ENCODE data around the gene EEIG1. TPM values are rescaled to one million over a fixed set of nuclear protein-coding genes. Genes with fewer than 3 reads are reported as not detected.

EEIG1 gene
- total and polyA plus RNA-seq, 9 of the 15 experiments (the other 6 are each of a cell fraction or from before 2014, with no cell fraction given), result 0.17 to 16.7 (median 3.6) TPM

GRCh38 chr9:127963041-127963358, 17.8 kb downstream of the EEIG1 start:
- Histone ChIP-seq H3K4me3 (no peak overlapping the region), H3K36me3 (ENCODE audit: control insufficient read depth, insufficient read depth, low read length) (no peaks in the 10 kb centered on the region), H4K20me1 (replicated peaks; ENCODE audit: control insufficient read depth, insufficient read depth, low read length) (peaks cover 4% of the 10 kb centered on the region; the same call in 1 of the 2 replicates), H3K27ac (ENCODE audit: extremely low read depth, low read depth, low read length) (no peak overlapping the region), H3K9me1 (ENCODE audit: control insufficient read depth, insufficient read depth, low read length) (no peaks in the 10 kb centered on the region), H3K27me3 (ENCODE audit: control insufficient read depth in 2 of 2, insufficient read depth in 2 of 2, low read length in 2 of 2) (no peaks in the 10 kb centered on the region), H3K4me2 (ENCODE audit: insufficient read depth, low read length) (no peak overlapping the region), H3K9me3 (replicated peaks; ENCODE audit: control insufficient read depth, insufficient read depth, low read depth, low read length) (no peaks in the 10 kb centered on the region), H3K9ac (ENCODE audit: insufficient read depth in 1 of 2, low read depth in 2 of 2, low read length in 2 of 2) (peak overlapping the region in 1 of 2 experiments; percentile 48; a peak in 1 of 4 replicates), H3K79me2 (ENCODE audit: control insufficient read depth, insufficient read depth, low read length) (peaks cover 70% of the 10 kb centered on the region), H3K4me1 (replicated peaks in 1 of 2; ENCODE audit: control insufficient read depth in 2 of 2, insufficient read depth in 2 of 2, low read length in 2 of 2) (peaks cover 36 to 65% of the 10 kb centered on the region in 2 experiments), H2AFZ (ENCODE audit: low read depth, low read length) (no peak overlapping the region)
- DNase-seq (ENCODE audit: extremely low read depth in 1 of 4, low spot score in 3 of 4) (no peak), ATAC-seq (no peak), FAIRE-seq (no peak)
- 82% methylated on average over 3 of the region's 3 CpGs for WGBS (ENCODE audit: insufficient coverage, low coverage, missing lambda C conversion rate)
- intact Hi-C loops (cut with micrococcal nuclease) (no loop called here), in situ Hi-C loops (cut with MboI) (loop anchor here (10.0 kb wide), 1 partner anchor 72 kb away; no protein-coding TSS in a partner anchor)
- ChIA-PET POLR2A (interaction anchor here (0.6 to 3.6 kb wide), 4 partner anchors 8 to 138 kb away, joined by 3 to 18 read pairs (median 3); no protein-coding TSS in a partner anchor), CTCF (ENCODE audit: low intra/inter-chr PET ratio) (no interaction called here)
- no TSS peak for BruUV-seq (replicated peaks)
- peak; percentile 50 for TF ChIP-seq MEIS2 (IDR thresholded peaks at IDR 0.05; ENCODE audit: partially characterized antibody)
- no peak for TF ChIP-seq ZNF785 (CRISPR knock-in tag; IDR thresholded peaks at IDR 0.05)
- TF ChIP-seq ZNF316 (IDR thresholded peaks at IDR 0.05), result no peak
- TF ChIP-seq CBX3 (IDR thresholded peaks at IDR 0.05; ENCODE audit: borderline replicate concordance in 1 of 2, low read length in 2 of 2), result no peak
- TF ChIP-seq RREB1 (CRISPR knock-in tag; IDR thresholded peaks at IDR 0.05), result no peak

Measured in K562 (cell line).